GM12891 (cell line): Measurements from ENCODE around the gene PDGFRA.

Source experiments
- POLR2A ChIP-seq: IDR thresholded peaks from 2 replicates; pipeline ENCODE4 v1.6.1; 2011; ENCODE audit warnings: low read depth, low read length, control low read depth
- POLR2AphosphoS5 ChIP-seq: IDR thresholded peaks from 2 replicates; pipeline ENCODE4 v1.6.1; 2011; ENCODE audit warnings: low read depth, low read length, control low read depth

GRCh38 chr4:54289316-54289715, 60.2 kb downstream of the PDGFRA start:
- TF ChIP-seq POLR2A (no peak), POLR2AphosphoS5 (no peak)
